B cell (primary cell): ENCODE results near the gene RNF114. TPM values are rescaled to one million over a fixed set of nuclear protein-coding genes. Genes with fewer than 3 reads are reported as not detected.

Source experiments
- ATAC-seq: fragments of 200-7000 bp; cut with Tn5 transposase; one replicate; pipeline ENCODE4 v1.10.0; 2021; ENCODE audit warnings: low read depth, mild to moderate bottlenecking, moderate number of reproducible peaks, moderate library complexity
- CTCF ChIA-PET: fragments of 350-600 bp; sonication (Branson Sonifier 250); formaldehyde crosslinking; loops from one replicate; lab custom pipeline; 2021; ENCODE audit warnings: antibody characterized with exemption, inconsistent platforms; lab: Charles Lee
- POLR2A ChIA-PET: fragments of 350-600 bp; sonication (Branson Sonifier 250); formaldehyde crosslinking; loops from one replicate; lab custom pipeline; 2021; ENCODE audit warnings: antibody characterized with exemption; lab: Charles Lee
- DNase-seq: peaks from one replicate; pipeline ENCODE4 v3.0.0; 2013
- H2AFZ ChIP-seq: 2 replicates; pipeline ENCODE4 v1.6.1; 2012; ENCODE audit warnings: mild to moderate bottlenecking, low read depth, low read length; ENCODE audit not compliant: insufficient read depth, poor library complexity, severe bottlenecking
- H3K27ac ChIP-seq, 2 donors: 1 replicate in 1 of 2; 2 replicates in 1 of 2; pipeline ENCODE4 v1.5.1; 2012 to 2013; ENCODE audit warnings: low read length in 2 of 2, mild to moderate bottlenecking in 2 of 2, moderate library complexity in 1 of 2
- H3K27me3 ChIP-seq, 4 experiments: fragments of 200-600 bp in 1 of 4; sonication (generic) in 1 of 4; replicated peaks in 1 of 4; 1 replicate in 2 of 4; 2 replicates in 2 of 4; pipeline versions ENCODE4 v1.6.1 to v1.7.0; 2013 to 2016; ENCODE audit warnings: low read length in 3 of 4, mild to moderate bottlenecking in 2 of 4, mixed read lengths in 1 of 4, moderate library complexity in 1 of 4; ENCODE audit not compliant: insufficient read depth in 4 of 4, control insufficient read depth in 3 of 4; ENCODE audit errors: control extremely low read depth in 1 of 4
- H3K36me3 ChIP-seq, 2 experiments: replicated peaks in 1 of 2; 1 replicate in 1 of 2; 2 replicates in 1 of 2; pipeline versions ENCODE4 v1.6.1 to v1.7.1; 2013; ENCODE audit warnings: low read length in 1 of 2; ENCODE audit not compliant: insufficient read depth in 2 of 2, control insufficient read depth in 1 of 2; ENCODE audit errors: control extremely low read depth in 1 of 2, extremely low read depth in 1 of 2
- H3K4me1 ChIP-seq, 2 donors: fragments of 200-600 bp in 1 of 2; sonication (generic) in 1 of 2; 1 replicate in 1 of 2; 2 replicates in 1 of 2; pipeline versions ENCODE4 v1.5.1 to v1.6.1; 2013 to 2017; ENCODE audit warnings: low read length in 2 of 2; ENCODE audit not compliant: control insufficient read depth in 2 of 2, insufficient read depth in 2 of 2
- H3K4me2 ChIP-seq: replicated peaks from 2 replicates; pipeline ENCODE3; 2012; ENCODE audit warnings: mild to moderate bottlenecking, low read depth, low read length; ENCODE audit not compliant: poor library complexity, severe bottlenecking
- H3K4me3 ChIP-seq, 5 experiments: fragments of 200-600 bp in 1 of 5; sonication (generic) in 1 of 5; 1 replicate in 3 of 5; 2 replicates in 2 of 5; pipeline versions ENCODE4 v1.5.1 to v1.7.0; 2011 to 2016; ENCODE audit warnings: low read length in 4 of 5, mild to moderate bottlenecking in 4 of 5, low read depth in 2 of 5, control low read depth in 1 of 5, moderate library complexity in 1 of 5; ENCODE audit not compliant: insufficient read depth in 1 of 5; ENCODE audit errors: control extremely low read depth in 1 of 5, extremely low read depth in 1 of 5
- H3K79me2 ChIP-seq: fragments of 200-600 bp; sonication (generic); one replicate; pipeline ENCODE4 v1.6.0; 2016; ENCODE audit warnings: low read length; ENCODE audit not compliant: control insufficient read depth, insufficient read depth
- H3K9ac ChIP-seq: fragments of 200-600 bp; sonication (generic); 2 replicates; pipeline ENCODE4 v1.6.1; 2017; ENCODE audit warnings: mild to moderate bottlenecking, low read length, moderate library complexity
- H3K9me3 ChIP-seq, 3 donors: one replicate each; pipeline versions ENCODE4 v1.6.1 to v1.7.1; 2013; ENCODE audit warnings: low read length in 2 of 3; ENCODE audit not compliant: control insufficient read depth in 2 of 3, insufficient read depth in 1 of 3; ENCODE audit errors: control extremely low read depth in 1 of 3
- H4K20me1 ChIP-seq: 2 replicates; pipeline ENCODE4 v1.6.0; 2012; ENCODE audit warnings: mild to moderate bottlenecking, low read length; ENCODE audit not compliant: insufficient read depth, control insufficient read depth, poor library complexity, severe bottlenecking
- H3K27ac Mint-ChIP-seq: one replicate; pipeline ENCODE4 v1.8.0; 2021; ENCODE audit warnings: mixed read lengths
- H3K27me3 Mint-ChIP-seq: one replicate; pipeline ENCODE4 v1.8.0; 2021; ENCODE audit warnings: mixed read lengths
- H3K4me1 Mint-ChIP-seq: one replicate; pipeline ENCODE4 v1.8.0; 2021; ENCODE audit warnings: mixed read lengths
- H3K4me3 Mint-ChIP-seq: one replicate; pipeline ENCODE4 v1.8.0; 2021; ENCODE audit warnings: mixed read lengths
- H3K9me3 Mint-ChIP-seq: one replicate; pipeline ENCODE4 v1.8.0; 2022; ENCODE audit warnings: mixed read lengths; ENCODE audit not compliant: insufficient read depth
- CTCF ChIP-seq: fragments of 200-600 bp; IDR thresholded peaks from one replicate; pipeline ENCODE4 v1.8.0; 2022; ENCODE audit warnings: antibody characterized with exemption, mild to moderate bottlenecking
- EZH2 ChIP-seq: IDR thresholded peaks from 2 replicates; pipeline ENCODE4 v1.6.1; 2012; ENCODE audit warnings: borderline replicate concordance, low read depth, mild to moderate bottlenecking, moderate library complexity, low read length; ENCODE audit not compliant: insufficient read depth, poor library complexity, severe bottlenecking
- WGBS: methylation state at CpG from one replicate; pipeline ENCODE4 v1.1.5; 2013; ENCODE audit warnings: missing lambda C conversion rate; ENCODE audit not compliant: insufficient coverage; 5-methylcytosine and 5-hydroxymethylcytosine counted together
- intact Hi-C: fragments of 100-400 bp; cut with micrococcal nuclease; formaldehyde crosslinking; loops from one replicate; pipeline ENCODE4 v1.10.0; 2022
- polyA plus RNA-seq: library from polyadenylated mRNA; depleted of rRNA; stranded (reverse); fragments of >200 nt; gene quantifications from 2 replicates; pipeline ENCODE4 v1.2.3, GENCODE V29; 2012
- total RNA-seq, 2 donors: library from RNA; stranded (reverse); fragments of 120-200 nt in 1 of 2; gene quantifications; 1 replicate in 1 of 2; 2 replicates in 1 of 2; pipeline versions ENCODE4 v1.2.3 to v1.2.4, GENCODE V29; 2013 to 2022

The RNF114 gene
- total and polyA plus RNA-seq, 2 donors (not counting 1 experiment from before 2014, with no cell fraction given) = 81.7 to 117 TPM

- POLR2A ChIA-PET = no interaction called here
- peaks cover 15% of the 10 kb centered on the region for H3K79me2 ChIP-seq
- Mint-ChIP-seq H3K4me1 (peaks cover 4% of the 10 kb centered on the region), H3K27ac (no peak overlapping the region), H3K27me3 (no peaks in the 10 kb centered on the region), H3K4me3 (no peak overlapping the region), H3K9me3 (no peaks in the 10 kb centered on the region)
- H3K9ac ChIP-seq = no peak overlapping the region
- H3K9me3 ChIP-seq = no peaks in the 10 kb centered on the region
- H2AFZ ChIP-seq = no peak overlapping the region
- CTCF ChIA-PET = no interaction called here
- intact Hi-C loops = no loop called here
- no peaks in the 10 kb centered on the region for H3K27me3 ChIP-seq
- ATAC-seq = no peak
- no peak overlapping the region for H3K27ac ChIP-seq
- H4K20me1 ChIP-seq = peaks cover 38% of the 10 kb centered on the region
- 83% methylated on average over 8 of the region's 11 CpGs for WGBS
- no peak for DNase-seq
- TF ChIP-seq EZH2 (no peak), CTCF (no peak)
- no peaks in the 10 kb centered on the region for H3K4me1 ChIP-seq
- H3K4me2 ChIP-seq = no peak overlapping the region
- peaks cover 23 to 83% of the 10 kb centered on the region in 2 experiments for H3K36me3 ChIP-seq
- no peak overlapping the region for H3K4me3 ChIP-seq
These were observed 12.8 kb downstream of the RNF114 start for GRCh38 chr20:49948809-49949507.

GRCh38 chr20:49951151-49951550, 15.0 kb downstream of the RNF114 start:
- Mint-ChIP-seq H3K27ac (no peak overlapping the region), H3K4me1 (no peaks in the 10 kb centered on the region), H3K4me3 (no peak overlapping the region), H3K9me3 (no peaks in the 10 kb centered on the region), H3K27me3 (no peaks in the 10 kb centered on the region)
- ATAC-seq (no peak), DNase-seq (no peak)
- peaks cover 18% of the 10 kb centered on the region for H4K20me1 ChIP-seq
- no peaks in the 10 kb centered on the region for H3K27me3 ChIP-seq
- intact Hi-C loops = no loop called here
- H3K9me3 ChIP-seq = no peaks in the 10 kb centered on the region
- ChIA-PET POLR2A (interaction anchor here (0.5 to 0.9 kb wide), 2 partner anchors 45 to 688 kb away, joined by 3 to 6 read pairs; no protein-coding TSS in a partner anchor), CTCF (no interaction called here)
- no peak overlapping the region for H3K4me3 ChIP-seq
- no peak overlapping the region for H3K9ac ChIP-seq
- H3K79me2 ChIP-seq = peaks cover 5% of the 10 kb centered on the region
- peaks cover 24 to 78% of the 10 kb centered on the region in 2 experiments for H3K36me3 ChIP-seq
- H3K4me2 ChIP-seq = no peak overlapping the region
- H3K4me1 ChIP-seq = no peaks in the 10 kb centered on the region
- H2AFZ ChIP-seq = no peak overlapping the region
- H3K27ac ChIP-seq = no peak overlapping the region
- TF ChIP-seq CTCF (no peak), EZH2 (no peak)
- WGBS = 93% methylated on average over 3 of the region's 4 CpGs
